ENCODE results near the gene ZBTB39.
"Not testable (repeated sequence)": the region's sequence is repeated elsewhere in the genome, so short reads cannot be mapped to it uniquely, and the experiment has no call there.

ZBTB39 gene

GRCh38 chr12:56980268-56980667 lies 26.1 kb downstream of the ZBTB39 start:
- no peak for DNase-seq (ENCODE audit: low read depth in 2 of 2)

- DNase-seq (ENCODE audit: low read depth in 2 of 2): no peak
Observed at GRCh38 chr12:56979628-56980027, 26.7 kb downstream of the ZBTB39 start.

- DNase-seq (ENCODE audit: low read depth in 2 of 2): no peak
Observed at GRCh38 chr12:56978397-56979138, 27.8 kb downstream of the ZBTB39 start.

GRCh38 chr12:56977361-56977760 lies 29.0 kb downstream of the ZBTB39 start:
- not testable (repeated sequence) for DNase-seq (ENCODE audit: low read depth in 2 of 2)

GRCh38 chr12:56974224-56974623 lies 32.1 kb downstream of the ZBTB39 start:
- DNase-seq (ENCODE audit: low read depth in 2 of 2): not testable (repeated sequence)

GRCh38 chr12:56968910-56969309 lies 37.4 kb downstream of the ZBTB39 start:
- not testable (repeated sequence) for DNase-seq (ENCODE audit: low read depth in 2 of 2)

- DNase-seq (ENCODE audit: low read depth in 2 of 2): not testable (repeated sequence)
Observed at GRCh38 chr12:56965997-56966642, 40.2 kb downstream of the ZBTB39 start.

- DNase-seq (ENCODE audit: low read depth in 2 of 2): not testable (repeated sequence)
Observed at GRCh38 chr12:56965124-56965523, 41.2 kb downstream of the ZBTB39 start.

GRCh38 chr12:56963557-56963956 lies 42.8 kb downstream of the ZBTB39 start:
- not testable (repeated sequence) for DNase-seq (ENCODE audit: low read depth in 2 of 2)

GRCh38 chr12:56962247-56962646 lies 44.1 kb downstream of the ZBTB39 start:
- not testable (repeated sequence) for DNase-seq (ENCODE audit: low read depth in 2 of 2)

GRCh38 chr12:56958422-56958821 lies 47.9 kb downstream of the ZBTB39 start:
- DNase-seq (ENCODE audit: low read depth in 2 of 2): no peak

- DNase-seq (ENCODE audit: low read depth in 2 of 2): no peak
Observed at GRCh38 chr12:56957229-56958052, 48.9 kb downstream of the ZBTB39 start, which contains the start of gene RDH16. Gene RDH16 (minus strand): TSS chr12:56957608. CDS start chr12:56957462, 146 bp downstream.

- no peak for DNase-seq (ENCODE audit: low read depth in 2 of 2)
Observed at GRCh38 chr12:56955631-56956256, 50.6 kb downstream of the ZBTB39 start.

GRCh38 chr12:56954958-56955355 lies 51.4 kb downstream of the ZBTB39 start:
- DNase-seq (ENCODE audit: low read depth in 2 of 2): no peak

- DNase-seq (ENCODE audit: low read depth in 2 of 2): no peak
Observed at GRCh38 chr12:56954057-56954957, 52.0 kb downstream of the ZBTB39 start.

GRCh38 chr12:56953314-56953713 lies 53.0 kb downstream of the ZBTB39 start:
- DNase-seq (ENCODE audit: low read depth in 2 of 2): no peak

GRCh38 chr12:56951582-56952339 lies 54.6 kb downstream of the ZBTB39 start:
- DNase-seq (ENCODE audit: low read depth in 2 of 2): no peak

- DNase-seq (ENCODE audit: low read depth in 2 of 2): no peak
Observed at GRCh38 chr12:56948881-56949280, 57.5 kb downstream of the ZBTB39 start.
